Measurements from ENCODE around the gene PGRMC1. TPM values are rescaled to one million over a fixed set of nuclear protein-coding genes. Genes with fewer than 3 reads are reported as not detected.
"Not testable (repeated sequence)": the region's sequence is repeated elsewhere in the genome, so short reads cannot be mapped to it uniquely, and the experiment has no call there.

Gene PGRMC1
- total RNA-seq, 1 donor from 2014 or later: 101 TPM

GRCh38 chrX:119208401-119209057 lies 27.6 kb upstream of the PGRMC1 start:
- Histone ChIP-seq H3K27me3 (ENCODE audit: control insufficient read depth, insufficient read depth, low read length) (peaks cover 6% of the 10 kb centered on the region), H3K36me3 (ENCODE audit: control insufficient read depth, insufficient read depth, low read length) (no peaks in the 10 kb centered on the region), H3K4me3 (ENCODE audit: low read depth, low read length) (no peak overlapping the region)
- TF ChIP-seq, protein P1, sequence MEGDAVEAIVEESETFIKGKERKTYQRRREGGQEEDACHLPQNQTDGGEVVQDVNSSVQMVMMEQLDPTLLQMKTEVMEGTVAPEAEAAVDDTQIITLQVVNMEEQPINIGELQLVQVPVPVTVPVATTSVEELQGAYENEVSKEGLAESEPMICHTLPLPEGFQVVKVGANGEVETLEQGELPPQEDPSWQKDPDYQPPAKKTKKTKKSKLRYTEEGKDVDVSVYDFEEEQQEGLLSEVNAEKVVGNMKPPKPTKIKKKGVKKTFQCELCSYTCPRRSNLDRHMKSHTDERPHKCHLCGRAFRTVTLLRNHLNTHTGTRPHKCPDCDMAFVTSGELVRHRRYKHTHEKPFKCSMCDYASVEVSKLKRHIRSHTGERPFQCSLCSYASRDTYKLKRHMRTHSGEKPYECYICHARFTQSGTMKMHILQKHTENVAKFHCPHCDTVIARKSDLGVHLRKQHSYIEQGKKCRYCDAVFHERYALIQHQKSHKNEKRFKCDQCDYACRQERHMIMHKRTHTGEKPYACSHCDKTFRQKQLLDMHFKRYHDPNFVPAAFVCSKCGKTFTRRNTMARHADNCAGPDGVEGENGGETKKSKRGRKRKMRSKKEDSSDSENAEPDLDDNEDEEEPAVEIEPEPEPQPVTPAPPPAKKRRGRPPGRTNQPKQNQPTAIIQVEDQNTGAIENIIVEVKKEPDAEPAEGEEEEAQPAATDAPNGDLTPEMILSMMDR (IDR thresholded peaks at IDR 0.05; ENCODE audit: insufficient read depth, low read length, poor library complexity, severe bottlenecking): no peak
- no peak for DNase-seq (ENCODE audit: low read depth)

- H3K27me3 ChIP-seq (ENCODE audit: control insufficient read depth, insufficient read depth, low read length); DNase-seq (ENCODE audit: low read depth); H3K4me3 ChIP-seq (ENCODE audit: low read depth, low read length); H3K36me3 ChIP-seq (ENCODE audit: control insufficient read depth, insufficient read depth, low read length): not testable (repeated sequence)
Measured at GRCh38 chrX:119210931-119211648, 25.0 kb upstream of the PGRMC1 start.

DNA sequence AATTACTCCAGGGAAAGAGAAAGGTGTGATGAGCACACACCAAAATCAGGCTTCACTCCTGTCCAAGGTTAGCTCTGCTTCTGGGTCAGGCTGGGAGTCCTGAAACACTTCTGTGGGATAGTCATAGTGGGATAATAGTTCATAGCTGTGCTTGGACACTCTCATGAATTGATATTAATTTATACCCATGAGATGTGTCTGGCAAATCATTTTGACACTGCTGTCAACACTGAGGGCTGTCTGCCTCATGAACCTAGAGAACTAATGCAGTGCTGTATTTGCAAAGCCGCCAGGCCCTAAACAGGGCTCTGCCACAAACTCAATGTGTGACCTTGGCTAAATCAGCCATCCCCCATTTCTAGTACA lies 24.5 kb upstream of the PGRMC1 start:
- H3K27me3 ChIP-seq (ENCODE audit: control insufficient read depth, insufficient read depth, low read length): peaks cover 2% of the 10 kb centered on the region
- H3K36me3 ChIP-seq (ENCODE audit: control insufficient read depth, insufficient read depth, low read length): no peaks in the 10 kb centered on the region
- DNase-seq (ENCODE audit: low read depth): no peak
- TF ChIP-seq, protein P1 (IDR thresholded peaks at IDR 0.05; ENCODE audit: insufficient read depth, low read length, poor library complexity, severe bottlenecking): no peak
- H3K4me3 ChIP-seq (ENCODE audit: low read depth, low read length): no peak overlapping the region

DNA sequence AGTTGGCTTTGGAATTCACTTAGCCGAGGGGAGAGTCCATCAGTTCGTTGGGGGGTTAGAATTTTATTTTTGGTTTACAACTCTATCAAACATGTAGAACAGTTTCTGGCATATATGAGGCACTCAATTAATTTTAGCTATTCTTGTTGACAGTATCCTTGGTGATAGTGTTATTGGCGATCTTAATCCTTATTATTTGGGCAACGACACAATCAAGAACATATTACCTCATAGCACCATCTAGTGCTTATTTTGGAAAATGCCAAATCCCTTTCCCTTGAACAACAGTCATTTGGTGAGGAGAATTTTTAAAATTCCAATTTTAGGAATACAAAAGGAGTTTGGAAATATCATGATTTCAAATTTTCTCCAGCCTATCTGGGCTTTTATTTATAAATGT lies 17.9 kb upstream of the PGRMC1 start:
- TF ChIP-seq, protein P1 (IDR thresholded peaks at IDR 0.05; ENCODE audit: insufficient read depth, low read length, poor library complexity, severe bottlenecking): peak; percentile 23
- Histone ChIP-seq H3K27me3 (ENCODE audit: control insufficient read depth, insufficient read depth, low read length) (no peaks in the 10 kb centered on the region), H3K36me3 (ENCODE audit: control insufficient read depth, insufficient read depth, low read length) (no peaks in the 10 kb centered on the region), H3K4me3 (ENCODE audit: low read depth, low read length) (no peak overlapping the region)
- no peak for DNase-seq (ENCODE audit: low read depth)

- no peak for DNase-seq (ENCODE audit: low read depth)
- H3K27me3 ChIP-seq (ENCODE audit: control insufficient read depth, insufficient read depth, low read length): no peaks in the 10 kb centered on the region
- H3K36me3 ChIP-seq (ENCODE audit: control insufficient read depth, insufficient read depth, low read length): no peaks in the 10 kb centered on the region
- no peak overlapping the region for H3K4me3 ChIP-seq (ENCODE audit: low read depth, low read length)
- TF ChIP-seq, protein P1 (IDR thresholded peaks at IDR 0.05; ENCODE audit: insufficient read depth, low read length, poor library complexity, severe bottlenecking): no peak
Measured at GRCh38 chrX:119222932-119223331, 13.2 kb upstream of the PGRMC1 start.

- no peak overlapping the region for H3K4me3 ChIP-seq (ENCODE audit: low read depth, low read length)
- TF ChIP-seq, protein P1 (IDR thresholded peaks at IDR 0.05; ENCODE audit: insufficient read depth, low read length, poor library complexity, severe bottlenecking): no peak
- H3K36me3 ChIP-seq (ENCODE audit: control insufficient read depth, insufficient read depth, low read length): no peaks in the 10 kb centered on the region
- no peak for DNase-seq (ENCODE audit: low read depth)
- H3K27me3 ChIP-seq (ENCODE audit: control insufficient read depth, insufficient read depth, low read length): no peaks in the 10 kb centered on the region
Measured at GRCh38 chrX:119223783-119224182, 12.3 kb upstream of the PGRMC1 start.
